Natural killer cell treated with Interleukin-12 subunit alpha and Interleukin-12 subunit beta and Interleukin-15 and Interleukin-18, amount 100 ng/mL, for 72 hours (primary cell): ENCODE measurements around the gene SPDYA. TPM values are rescaled to one million over a fixed set of nuclear protein-coding genes. Genes with fewer than 3 reads are reported as not detected.

ENCODE experiments used
- ATAC-seq, 2 donors: fragments of 150-1000 bp; cut with Tn5 transposase in 1 of 2; sonication (Bioruptor Pico), chemical (Tn5 transposase) in 1 of 2; 2 replicates each; pipeline ENCODE4 v1.10.0; 2021
- DNase-seq: peaks from one replicate; pipeline ENCODE4 v3.0.0; 2022; ENCODE audit warnings: low spot score
- H3K27ac Mint-ChIP-seq, 2 donors: 1 replicate in 1 of 2; 2 replicates in 1 of 2; pipeline ENCODE4 v1.8.0; 2022; ENCODE audit warnings: mixed read lengths in 2 of 2, mild to moderate bottlenecking in 1 of 2, moderate library complexity in 1 of 2
- H3K27me3 Mint-ChIP-seq, 2 donors: 1 replicate in 1 of 2; 2 replicates in 1 of 2; pipeline ENCODE4 v1.8.0; 2022; ENCODE audit warnings: mixed read lengths in 2 of 2
- H3K36me3 Mint-ChIP-seq: one replicate; pipeline ENCODE4 v1.8.0; 2022; ENCODE audit warnings: mixed read lengths
- H3K4me1 Mint-ChIP-seq, 2 donors: 1 replicate in 1 of 2; 2 replicates in 1 of 2; pipeline ENCODE4 v1.8.0; 2022; ENCODE audit warnings: low read depth in 2 of 2, mixed read lengths in 2 of 2, mild to moderate bottlenecking in 1 of 2
- H3K4me3 Mint-ChIP-seq: one replicate; pipeline ENCODE4 v1.8.0; 2022; ENCODE audit warnings: mixed read lengths
- H3K9me3 Mint-ChIP-seq: 2 replicates; pipeline ENCODE4 v1.8.0; 2022; ENCODE audit warnings: mixed read lengths
- total RNA-seq, 2 donors: library from RNA; stranded (reverse); gene quantifications; one replicate each; pipeline ENCODE4 v1.2.3, GENCODE V29; 2022

SPDYA gene
- total RNA-seq, 2 donors from 2014 or later: 2.6 to 4.5 TPM

DNA sequence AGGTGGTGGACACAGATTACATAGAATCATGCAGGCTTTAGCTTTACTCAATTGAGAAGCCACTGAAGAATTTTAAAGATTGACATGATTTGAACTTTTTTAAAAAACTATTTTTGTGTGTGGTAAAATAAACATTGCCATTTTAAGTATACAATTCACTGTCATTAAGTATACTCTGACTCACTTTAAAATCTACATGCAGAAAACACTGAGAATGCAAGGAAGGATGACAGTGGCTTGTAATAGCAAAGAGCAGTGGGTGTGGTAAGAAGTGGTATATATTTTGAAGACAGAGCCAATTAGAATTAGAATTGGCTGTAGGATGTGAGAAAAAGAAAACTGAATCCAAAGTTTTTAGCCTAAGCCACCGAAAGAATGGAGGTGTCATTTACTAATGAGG is 44.6 kb downstream of the SPDYA start:
- Mint-ChIP-seq H3K4me3 (no peak overlapping the region), H3K4me1 (peaks cover 0 to under 1% of the 10 kb centered on the region in 2 donors), H3K36me3 (peaks cover 8% of the 10 kb centered on the region), H3K27ac (peak overlapping the region in 1 of 2 donors; percentile 18), H3K9me3 (no peaks in the 10 kb centered on the region), H3K27me3 (no peaks in the 10 kb centered on the region)
- ATAC-seq (no peak), DNase-seq (no peak)

DNA sequence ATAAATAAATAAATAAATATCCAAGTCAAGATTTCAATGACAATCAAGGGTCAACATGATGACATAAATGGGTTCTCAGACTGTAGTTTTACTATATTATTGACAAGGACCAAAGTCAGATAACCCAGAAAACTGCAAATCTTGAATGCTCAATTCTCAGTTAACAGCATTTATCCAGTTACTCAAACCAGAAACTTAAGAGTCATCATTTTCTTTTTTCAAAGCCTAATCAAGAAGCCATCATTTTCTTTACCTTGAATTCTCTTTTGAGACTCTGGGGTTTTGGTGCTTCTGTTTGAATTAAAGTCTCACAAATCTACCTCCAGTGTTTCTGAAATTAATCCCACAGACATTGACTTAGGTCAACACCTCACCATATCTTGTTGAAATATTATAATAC is 45.3 kb downstream of the SPDYA start:
- Mint-ChIP-seq H3K36me3 (peaks cover 15% of the 10 kb centered on the region), H3K27me3 (no peaks in the 10 kb centered on the region), H3K4me1 (peaks cover 0 to 6% of the 10 kb centered on the region in 2 donors), H3K4me3 (no peak overlapping the region), H3K27ac (no peak overlapping the region), H3K9me3 (no peaks in the 10 kb centered on the region)
- ATAC-seq (no peak), DNase-seq (no peak)

DNA sequence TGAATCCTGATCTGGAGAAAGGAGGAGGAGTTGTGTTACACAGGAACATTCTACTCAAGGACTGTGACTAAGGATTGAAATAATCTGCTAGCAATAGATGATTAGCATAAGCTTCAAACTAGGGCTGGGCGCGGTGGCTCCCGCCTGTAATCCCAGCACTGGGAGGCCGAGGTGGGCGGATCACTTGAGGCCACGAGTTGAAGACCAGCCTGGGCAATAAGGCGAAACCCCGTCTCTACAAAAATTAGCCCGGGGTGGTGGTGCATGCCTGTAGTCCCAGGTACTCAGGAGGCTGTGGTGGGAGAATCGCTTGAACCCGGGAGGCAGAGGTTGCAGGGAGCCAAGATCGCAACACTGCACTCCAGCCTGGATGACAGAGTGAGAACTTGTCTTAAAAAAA is 58.0 kb downstream of the SPDYA start:
- H3K27me3 Mint-ChIP-seq: no peaks in the 10 kb centered on the region
- DNase-seq (no peak), ATAC-seq (no peak)
- peak overlapping the region; percentile 92 for H3K4me3 Mint-ChIP-seq
- peaks cover 10% of the 10 kb centered on the region for H3K36me3 Mint-ChIP-seq
- H3K4me1 Mint-ChIP-seq: peaks cover 32 to 34% of the 10 kb centered on the region in 2 donors
- H3K27ac Mint-ChIP-seq: peak overlapping the region; percentile 12 to 55
- H3K9me3 Mint-ChIP-seq: no peaks in the 10 kb centered on the region

- Mint-ChIP-seq H3K9me3 (no peaks in the 10 kb centered on the region), H3K36me3 (peaks cover 6% of the 10 kb centered on the region), H3K4me1 (peaks cover 25 to 27% of the 10 kb centered on the region in 2 donors), H3K27me3 (no peaks in the 10 kb centered on the region), H3K4me3 (peak overlapping the region; percentile 92), H3K27ac (peak overlapping the region; percentile 79 to 99)
- no peak for DNase-seq
- peak; percentile 40 to 65 for ATAC-seq
Measured at GRCh38 chr2:28869494-28870145, 59.0 kb downstream of the SPDYA start.

DNA sequence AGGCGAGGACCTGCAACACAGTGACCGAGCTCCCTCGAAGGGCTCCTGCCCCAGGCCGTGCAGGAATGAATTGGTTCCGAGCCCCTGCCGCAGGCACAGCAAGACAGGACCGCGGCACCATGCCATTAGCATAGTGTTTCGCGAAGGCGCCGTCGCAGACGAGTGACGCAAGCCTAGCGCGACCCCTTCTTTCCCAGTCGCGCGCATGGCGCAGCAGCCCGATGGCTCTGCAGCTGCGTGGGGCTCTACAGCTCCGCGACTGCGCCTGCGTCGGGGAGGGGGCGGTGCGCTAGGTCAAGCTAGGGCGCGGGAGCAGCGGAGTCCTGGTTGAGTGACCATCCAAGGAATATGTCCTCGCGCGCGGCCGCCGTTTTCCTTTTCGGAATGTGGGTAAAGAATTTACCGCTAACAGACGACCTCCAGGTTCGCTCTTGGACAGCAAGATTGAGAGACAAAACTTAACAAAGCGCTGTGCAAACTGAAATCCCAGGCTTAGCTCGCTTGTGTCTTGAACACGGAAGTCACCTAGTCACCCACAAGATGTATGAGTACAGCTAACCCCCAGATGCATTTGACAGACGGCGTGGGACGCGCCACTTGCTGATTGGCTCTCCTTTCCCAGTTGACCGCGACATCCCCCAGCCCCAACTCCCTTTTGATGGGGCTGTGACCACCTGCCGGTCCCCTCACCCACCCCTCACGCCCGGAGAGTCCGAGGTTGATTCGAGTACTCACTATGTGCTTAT is 59.7 kb downstream of the SPDYA start, which contains the start of gene TRMT61B:
TSS of gene TRMT61B (minus strand) at position 164 of the 746 bp plus-strand sequence. CDS start at position 132, 32 bp downstream.
- H3K4me1 Mint-ChIP-seq: peaks cover 21 to 23% of the 10 kb centered on the region in 2 donors
- H3K9me3 Mint-ChIP-seq: no peaks in the 10 kb centered on the region
- ATAC-seq: peak; percentile 99
- peaks cover under 1 to 4% of the 10 kb centered on the region in 2 donors for H3K27me3 Mint-ChIP-seq
- peaks cover 1% of the 10 kb centered on the region for H3K36me3 Mint-ChIP-seq
- peak; percentile 99 for DNase-seq
- H3K4me3 Mint-ChIP-seq: peak within 1 kb of the TSS; percentile 92
- peak within 1 kb of the TSS; percentile 79 to 99 for H3K27ac Mint-ChIP-seq

DNA sequence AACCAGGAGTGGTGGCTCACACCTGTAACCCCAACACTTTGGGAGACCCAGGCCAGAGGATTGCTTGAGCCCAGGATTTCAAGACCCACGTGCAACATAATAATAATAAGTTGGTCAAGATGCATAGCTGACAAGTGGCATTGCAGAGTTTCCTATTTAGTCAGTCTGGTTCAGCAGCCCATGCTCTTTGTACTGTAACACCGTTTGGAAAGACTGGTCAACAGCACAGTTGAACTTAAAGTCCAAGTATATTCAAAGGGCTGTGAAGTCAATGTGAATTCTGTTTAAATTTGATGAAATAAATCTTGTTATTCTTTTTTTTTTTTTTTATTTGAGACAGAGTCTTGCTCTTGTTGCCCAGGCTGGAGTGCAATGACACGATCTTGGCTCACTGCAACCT is 61.0 kb downstream of the SPDYA start:
- no peak overlapping the region for H3K27ac Mint-ChIP-seq
- peaks cover 20 to 21% of the 10 kb centered on the region in 2 donors for H3K4me1 Mint-ChIP-seq
- ATAC-seq (no peak), DNase-seq (no peak)
- H3K9me3 Mint-ChIP-seq: no peaks in the 10 kb centered on the region
- H3K36me3 Mint-ChIP-seq: no peaks in the 10 kb centered on the region
- peaks cover 12 to 17% of the 10 kb centered on the region in 2 donors for H3K27me3 Mint-ChIP-seq
- no peak overlapping the region for H3K4me3 Mint-ChIP-seq

GRCh38 chr2:28880193-28880592 is 69.6 kb downstream of the SPDYA start:
- ATAC-seq (no peak), DNase-seq (no peak)
- Mint-ChIP-seq H3K9me3 (no peaks in the 10 kb centered on the region), H3K4me3 (no peak overlapping the region), H3K36me3 (no peaks in the 10 kb centered on the region), H3K27me3 (peaks cover 29 to 43% of the 10 kb centered on the region in 2 donors), H3K4me1 (no peaks in the 10 kb centered on the region), H3K27ac (no peak overlapping the region)

DNA sequence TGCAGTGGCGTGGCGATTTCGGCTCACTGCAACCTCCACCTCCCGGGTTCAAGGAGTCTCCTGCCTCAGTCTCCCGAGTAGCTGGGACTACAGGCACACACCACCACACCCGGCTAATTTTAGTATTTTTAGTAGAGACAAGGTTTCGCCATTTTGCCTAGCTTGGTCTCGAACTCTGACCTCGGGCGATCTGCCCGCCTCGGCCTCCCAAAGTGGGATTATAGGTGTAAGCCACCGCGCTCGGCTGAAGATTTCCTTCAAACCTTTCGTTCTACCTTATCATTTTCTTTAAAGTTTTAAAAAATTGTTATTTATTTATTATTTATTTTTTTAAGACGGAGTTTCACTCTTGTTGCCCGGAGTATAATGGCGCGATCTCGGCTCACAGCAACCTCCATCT is 82.9 kb downstream of the SPDYA start:
- ATAC-seq (no peak), DNase-seq (no peak)
- H3K36me3 Mint-ChIP-seq: peaks cover 5% of the 10 kb centered on the region
- no peak overlapping the region for H3K27ac Mint-ChIP-seq
- H3K4me1 Mint-ChIP-seq: peaks cover 12 to 25% of the 10 kb centered on the region in 2 donors
- H3K9me3 Mint-ChIP-seq: no peaks in the 10 kb centered on the region
- no peak overlapping the region for H3K4me3 Mint-ChIP-seq
- no peaks in the 10 kb centered on the region for H3K27me3 Mint-ChIP-seq

- peak within 1 kb of the TSS; percentile 100 for H3K4me3 Mint-ChIP-seq
- H3K27me3 Mint-ChIP-seq: no peaks in the 10 kb centered on the region
- peaks cover 5% of the 10 kb centered on the region for H3K36me3 Mint-ChIP-seq
- DNase-seq (peak; percentile 99), ATAC-seq (peak; percentile 99 to 100)
- H3K4me1 Mint-ChIP-seq: peaks cover 19 to 33% of the 10 kb centered on the region in 2 donors
- H3K9me3 Mint-ChIP-seq: no peaks in the 10 kb centered on the region
- H3K27ac Mint-ChIP-seq: peak within 1 kb of the TSS; percentile 89 to 94
Measured at GRCh38 chr2:28894470-28895188, 84.0 kb downstream of the SPDYA start, which contains the start of gene WDR43. Gene WDR43 (plus strand): TSS chr2:28894667. CDS start chr2:28894699, 32 bp downstream.

- Mint-ChIP-seq H3K27ac (peak overlapping the region; percentile 89 to 94), H3K36me3 (peaks cover 5% of the 10 kb centered on the region), H3K4me3 (peak overlapping the region; percentile 100), H3K27me3 (no peaks in the 10 kb centered on the region), H3K9me3 (no peaks in the 10 kb centered on the region), H3K4me1 (peaks cover 19 to 33% of the 10 kb centered on the region in 2 donors)
- peak; percentile 61 for DNase-seq
- ATAC-seq: peak in 1 of 2 donors; percentile 43
Measured at GRCh38 chr2:28895189-28895893, 84.7 kb downstream of the SPDYA start.

DNA sequence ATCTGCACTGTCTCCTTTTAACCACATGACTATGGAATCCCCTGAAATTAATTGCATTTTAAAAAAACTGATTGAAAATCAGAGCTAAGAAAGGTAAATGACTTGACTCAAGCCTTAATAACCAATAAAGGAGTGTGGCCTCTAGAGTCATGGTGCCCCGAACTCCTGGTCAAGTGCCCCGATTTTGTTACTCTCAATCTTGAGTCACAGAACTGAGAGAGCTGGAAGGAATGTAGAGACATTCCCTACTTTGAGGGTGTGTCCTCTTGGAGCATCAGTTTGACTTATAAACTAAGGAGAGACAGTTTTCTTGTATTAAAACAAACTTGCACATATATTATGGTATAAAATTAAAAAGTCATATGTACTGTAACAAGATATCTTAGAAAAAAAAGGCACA is 86.3 kb downstream of the SPDYA start:
- Mint-ChIP-seq H3K4me3 (peak overlapping the region; percentile 100), H3K27me3 (no peaks in the 10 kb centered on the region), H3K9me3 (no peaks in the 10 kb centered on the region), H3K27ac (no peak overlapping the region), H3K36me3 (peaks cover 5% of the 10 kb centered on the region), H3K4me1 (peaks cover 22 to 40% of the 10 kb centered on the region in 2 donors)
- ATAC-seq (no peak), DNase-seq (no peak)

GRCh38 chr2:28898048-28898447 is 87.4 kb downstream of the SPDYA start:
- peaks cover 11% of the 10 kb centered on the region for H3K36me3 Mint-ChIP-seq
- H3K4me3 Mint-ChIP-seq: peak overlapping the region; percentile 100
- H3K27ac Mint-ChIP-seq: peak overlapping the region in 1 of 2 donors; percentile 17
- DNase-seq: no peak
- no peak for ATAC-seq
- H3K9me3 Mint-ChIP-seq: no peaks in the 10 kb centered on the region
- peaks cover 22 to 45% of the 10 kb centered on the region in 2 donors for H3K4me1 Mint-ChIP-seq
- no peaks in the 10 kb centered on the region for H3K27me3 Mint-ChIP-seq
